ENCODE measurements around the gene MPHOSPH9.

DNA sequence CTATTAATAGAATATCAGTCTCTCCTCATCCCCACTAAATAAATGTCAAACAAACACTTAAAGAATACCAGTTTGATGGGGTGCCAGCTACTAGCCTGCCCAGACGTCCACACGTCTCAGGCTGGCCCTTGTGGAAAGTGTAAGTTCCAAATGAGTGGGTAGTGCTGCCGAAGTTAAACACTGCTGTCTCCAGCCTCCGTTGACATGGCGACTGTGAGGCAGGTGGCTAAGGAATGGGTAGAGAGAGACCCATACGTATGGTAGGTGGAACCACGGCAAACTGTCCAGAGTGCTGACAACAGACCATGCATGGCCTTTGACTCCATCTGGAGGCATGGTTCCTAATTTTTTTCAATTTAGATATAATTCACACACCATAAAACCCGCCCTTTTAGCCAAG, 119.9 kb downstream of the MPHOSPH9 start:
- no peak for TF ChIP-seq EP300 (IDR thresholded peaks at IDR 0.05)
- TF ChIP-seq, protein P1, sequence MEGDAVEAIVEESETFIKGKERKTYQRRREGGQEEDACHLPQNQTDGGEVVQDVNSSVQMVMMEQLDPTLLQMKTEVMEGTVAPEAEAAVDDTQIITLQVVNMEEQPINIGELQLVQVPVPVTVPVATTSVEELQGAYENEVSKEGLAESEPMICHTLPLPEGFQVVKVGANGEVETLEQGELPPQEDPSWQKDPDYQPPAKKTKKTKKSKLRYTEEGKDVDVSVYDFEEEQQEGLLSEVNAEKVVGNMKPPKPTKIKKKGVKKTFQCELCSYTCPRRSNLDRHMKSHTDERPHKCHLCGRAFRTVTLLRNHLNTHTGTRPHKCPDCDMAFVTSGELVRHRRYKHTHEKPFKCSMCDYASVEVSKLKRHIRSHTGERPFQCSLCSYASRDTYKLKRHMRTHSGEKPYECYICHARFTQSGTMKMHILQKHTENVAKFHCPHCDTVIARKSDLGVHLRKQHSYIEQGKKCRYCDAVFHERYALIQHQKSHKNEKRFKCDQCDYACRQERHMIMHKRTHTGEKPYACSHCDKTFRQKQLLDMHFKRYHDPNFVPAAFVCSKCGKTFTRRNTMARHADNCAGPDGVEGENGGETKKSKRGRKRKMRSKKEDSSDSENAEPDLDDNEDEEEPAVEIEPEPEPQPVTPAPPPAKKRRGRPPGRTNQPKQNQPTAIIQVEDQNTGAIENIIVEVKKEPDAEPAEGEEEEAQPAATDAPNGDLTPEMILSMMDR (IDR thresholded peaks at IDR 0.05): no peak
